Measurements from ENCODE around the gene RAD51B.

DNA sequence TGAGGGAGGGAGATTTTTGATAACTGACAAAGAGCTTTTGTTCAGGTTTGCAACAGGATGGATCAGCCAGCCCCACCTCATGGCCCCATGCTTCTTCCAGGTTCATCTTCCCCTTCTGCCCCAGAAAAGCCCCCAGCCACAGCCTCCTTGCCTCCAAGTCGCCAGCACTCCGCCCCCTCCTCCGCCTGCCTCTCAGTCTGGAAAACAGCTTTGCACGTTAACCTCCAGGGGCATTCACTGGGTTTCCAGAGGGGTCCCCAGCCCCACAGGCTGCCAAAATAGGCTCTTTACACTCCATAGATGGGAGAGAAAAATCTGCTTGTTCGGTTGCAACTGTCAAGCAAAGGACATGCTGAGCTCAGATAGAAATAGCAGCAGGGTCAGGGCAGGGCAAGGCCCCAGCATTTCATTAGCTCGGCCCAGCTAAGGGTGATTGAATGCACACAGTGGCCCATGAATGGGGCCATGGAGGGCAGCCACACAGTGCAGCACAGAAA is 719.7 kb downstream of the RAD51B start:
- TF ChIP-seq POLR2A (IDR thresholded peaks at IDR 0.05; ENCODE audit: low read depth, low read length) (no peak), POLR2AphosphoS5 (IDR thresholded peaks at IDR 0.05; ENCODE audit: low read depth, low read length) (no peak), TAF1 (IDR thresholded peaks at IDR 0.05; ENCODE audit: borderline replicate concordance, low read depth, low read length) (no peak)

Data from GM12892 (cell line).